ENCODE data around the gene SLCO4A1.

Gene SLCO4A1

GRCh38 chr20:62701161-62702012 lies 59.1 kb downstream of the SLCO4A1 start:
- DNase-seq (ENCODE audit: low read depth in 3 of 3) = no peak

- DNase-seq (ENCODE audit: low read depth in 3 of 3) = no peak
Measured at GRCh38 chr20:62702013-62702300, 59.7 kb downstream of the SLCO4A1 start.

- DNase-seq (ENCODE audit: low read depth in 3 of 3) = peak in 1 of 3 experiments; percentile 9
Measured at GRCh38 chr20:62702895-62703852, 60.9 kb downstream of the SLCO4A1 start.

- no peak for DNase-seq (ENCODE audit: low read depth in 3 of 3)
Measured at GRCh38 chr20:62703853-62704228, 61.5 kb downstream of the SLCO4A1 start.

- DNase-seq (ENCODE audit: low read depth in 3 of 3) = no peak
Measured at GRCh38 chr20:62704341-62704948, 62.1 kb downstream of the SLCO4A1 start.

GRCh38 chr20:62705627-62706026 lies 63.3 kb downstream of the SLCO4A1 start:
- no peak for DNase-seq (ENCODE audit: low read depth in 3 of 3)

GRCh38 chr20:62706344-62706743 lies 64.0 kb downstream of the SLCO4A1 start:
- no peak for DNase-seq (ENCODE audit: low read depth in 3 of 3)

- DNase-seq (ENCODE audit: low read depth in 3 of 3) = no peak
Measured at GRCh38 chr20:62706857-62707256, 64.6 kb downstream of the SLCO4A1 start.

GRCh38 chr20:62707276-62707920 lies 65.1 kb downstream of the SLCO4A1 start:
- DNase-seq (ENCODE audit: low read depth in 3 of 3) = no peak

GRCh38 chr20:62707921-62708521 lies 65.7 kb downstream of the SLCO4A1 start:
- DNase-seq (ENCODE audit: low read depth in 3 of 3) = no peak

- DNase-seq (ENCODE audit: low read depth in 3 of 3) = no peak
Measured at GRCh38 chr20:62708591-62709536, 66.6 kb downstream of the SLCO4A1 start, which contains the start of gene NTSR1. TSS of gene NTSR1 (plus strand) at chr20:62708836. CDS start at chr20:62709208, 372 bp downstream.

GRCh38 chr20:62709537-62709905 lies 67.2 kb downstream of the SLCO4A1 start:
- no peak for DNase-seq (ENCODE audit: low read depth in 3 of 3)

GRCh38 chr20:62710221-62710885 lies 68.0 kb downstream of the SLCO4A1 start:
- DNase-seq (ENCODE audit: low read depth in 3 of 3) = no peak

GRCh38 chr20:62710886-62711702 lies 68.8 kb downstream of the SLCO4A1 start:
- DNase-seq (ENCODE audit: low read depth in 3 of 3) = peak in 2 of 3 experiments; percentile 9 to 21

GRCh38 chr20:62711703-62712101 lies 69.4 kb downstream of the SLCO4A1 start:
- DNase-seq (ENCODE audit: low read depth in 3 of 3) = no peak

GRCh38 chr20:62712606-62713005 lies 70.3 kb downstream of the SLCO4A1 start:
- DNase-seq (ENCODE audit: low read depth in 3 of 3) = no peak

GRCh38 chr20:62714006-62714405 lies 71.7 kb downstream of the SLCO4A1 start:
- DNase-seq (ENCODE audit: low read depth in 3 of 3) = no peak

GRCh38 chr20:62714799-62715198 lies 72.5 kb downstream of the SLCO4A1 start:
- DNase-seq (ENCODE audit: low read depth in 3 of 3) = no peak

GRCh38 chr20:62715201-62715600 lies 72.9 kb downstream of the SLCO4A1 start:
- DNase-seq (ENCODE audit: low read depth in 3 of 3) = no peak
